Left cardiac atrium (tissue), 4 donors: Measurements from ENCODE around the gene OR51E1. TPM values are rescaled to one million over a fixed set of nuclear protein-coding genes. Genes with fewer than 3 reads are reported as not detected.

Experiments used
- ATAC-seq, 2 donors: fragments of 200-7000 bp; cut with Tn5 transposase; one replicate each; pipeline ENCODE4 v1.9.1; 2020; ENCODE audit warnings: mild to moderate bottlenecking in 2 of 2, moderate library complexity in 2 of 2
- DNase-seq: peaks from one replicate; pipeline ENCODE4 v3.0.0-alpha.2; 2020
- intact Hi-C, 2 donors: fragments of 100-400 bp; cut with DNase I; formaldehyde crosslinking; loops; one replicate each; pipeline versions ENCODE4 v1.14.1 to v1.15.1; 2022 to 2023
- total RNA-seq, 2 donors: library from RNA; stranded (reverse); fragmentation: NEBNext Ultra II Directional; extraction: Animal tissue kit (Norgen Biotek cat#: 25700); gene quantifications; one replicate each; pipeline ENCODE4 v1.2.1, GENCODE V29; 2021
- donor health status: DM: no; HTN: yes; CAD: no.
- donor health status: DM: no; HTN: yes; CAD: no; lungs with severe emphysema.
- donor health status: DM: yes; HTN: yes; CAD: no.
- donor health status: Dilated cardiomyopathy.

OR51E1 gene
- total RNA-seq, 2 donors from 2014 or later, result 0.34 to 0.91 TPM

- DNase-seq, result no peak
- ATAC-seq, result no peak
- intact Hi-C loops, result no loop called here
Measured at GRCh38 chr11:4699697-4700435, 56.1 kb downstream of the OR51E1 start.

GRCh38 chr11:4700436-4700820 is 56.6 kb downstream of the OR51E1 start:
- no peak for DNase-seq
- intact Hi-C loops, result no loop called here
- ATAC-seq, result no peak

- DNase-seq (no peak), ATAC-seq (no peak)
- intact Hi-C loops, result no loop called here
Measured at GRCh38 chr11:4704054-4704789, 60.4 kb downstream of the OR51E1 start, which contains the start of gene MMP26. TSS of gene MMP26 (plus strand) at chr11:4704784.

GRCh38 chr11:4704790-4705334 is 61.1 kb downstream of the OR51E1 start:
- ATAC-seq (no peak), DNase-seq (no peak)
- intact Hi-C loops, result no loop called here

Other genes with a start within 250 kb of the OR51E1 start
- not detected for gene OR52K2, start 194.7 kb upstream of the OR51E1 start, total RNA-seq
- gene OR52K1, start 161.3 kb upstream of the OR51E1 start, total RNA-seq, result not detected
- gene OR52M1, start 98.8 kb upstream of the OR51E1 start, total RNA-seq, result not detected
- gene OR52I2, start 62.2 kb upstream of the OR51E1 start, total RNA-seq, result not detected
- not detected for gene OR52I1, start 49.9 kb upstream of the OR51E1 start, total RNA-seq
- 10 to 100 TPM in 1 of 2 donors, 1 to 10 TPM in 1; 9.4 to 10.3 TPM for gene TRIM68, start 35.8 kb upstream of the OR51E1 start, total RNA-seq
- not detected for gene OR51D1, start 6.5 kb upstream of the OR51E1 start, total RNA-seq
- gene OR51E2, start 53.9 kb downstream of the OR51E1 start, total RNA-seq, result under 1 TPM; 0.09 to 0.31 TPM
- gene MMP26, start 60.8 kb downstream of the OR51E1 start, total RNA-seq, result not detected
- gene OR51F1, start 126.0 kb downstream of the OR51E1 start, total RNA-seq, result not detected
- gene OR52R1, start 160.4 kb downstream of the OR51E1 start, total RNA-seq, result not detected
- gene OR51F2, start 177.3 kb downstream of the OR51E1 start, total RNA-seq, result not detected
- not detected for gene OR51S1, start 205.2 kb downstream of the OR51E1 start, total RNA-seq
- not detected for gene OR51T1, start 237.9 kb downstream of the OR51E1 start, total RNA-seq